Breast epithelium (tissue), 4 donors: ENCODE data around the gene MCRIP2. TPM values are rescaled to one million over a fixed set of nuclear protein-coding genes. Genes with fewer than 3 reads are reported as not detected.

Experiments
- DNase-seq, 2 donors: peaks; one replicate each; pipeline ENCODE4 v3.0.0-alpha.2; 2019; ENCODE audit warnings: low spot score in 2 of 2
- H3K27ac ChIP-seq, 2 donors: fragments of 200-600 bp; sonication (generic) in 1 of 2; one replicate each; pipeline ENCODE4 v1.5.1; 2016 to 2019; ENCODE audit warnings: mild to moderate bottlenecking in 1 of 2
- H3K27me3 ChIP-seq, 2 donors: fragments of 200-600 bp; sonication (generic) in 1 of 2; one replicate each; pipeline versions ENCODE4 v1.5.1 to v1.6.0; 2017 to 2019; ENCODE audit warnings: control low read depth in 1 of 2, mild to moderate bottlenecking in 1 of 2
- H3K36me3 ChIP-seq: fragments of 200-600 bp; one replicate; pipeline ENCODE4 v1.5.1; 2019
- H3K4me1 ChIP-seq, 2 donors: fragments of 200-600 bp; sonication (generic); one replicate each; pipeline ENCODE4 v1.5.1; 2016 to 2019; ENCODE audit warnings: control low read depth in 1 of 2
- H3K4me3 ChIP-seq, 3 donors: fragments of 200-600 bp; sonication (generic); 1 replicate in 2 of 3; 2 replicates in 1 of 3; pipeline ENCODE4 v1.5.1; 2016 to 2019; ENCODE audit warnings: mild to moderate bottlenecking in 3 of 3, moderate library complexity in 2 of 3
- H3K9me3 ChIP-seq, 2 donors: fragments of 200-600 bp; sonication (generic) in 1 of 2; one replicate each; pipeline ENCODE4 v1.5.1; 2016 to 2019; ENCODE audit warnings: control low read depth in 1 of 2
- POLR2A ChIP-seq: fragments of 450-650 bp; IDR thresholded peaks from one replicate; pipeline ENCODE4 v1.6.1; 2016; ENCODE audit warnings: antibody characterized with exemption, mild to moderate bottlenecking, moderate library complexity
- POLR2AphosphoS5 ChIP-seq, 3 donors: sonication (generic); formaldehyde crosslinking; IDR thresholded peaks; one replicate each; pipeline ENCODE4 v1.6.1; 2017; ENCODE audit warnings: antibody characterized with exemption in 3 of 3
- intact Hi-C: fragments of 100-400 bp; cut with DNase I; formaldehyde crosslinking; loops from one replicate; pipeline ENCODE4 v1.15.1; 2023; ENCODE audit warnings: low total_unique reads
- total RNA-seq, 3 donors: library from RNA; depleted of rRNA; stranded (reverse); fragments of >200 nt; gene quantifications; one replicate each; pipeline ENCODE4 v1.1.0, GENCODE V29; 2016
- TF ChIP-seq, protein P1 (sequence below), 3 donors: fragments of 450-650 bp; IDR thresholded peaks; one replicate each; pipeline ENCODE4 v1.5.1; 2016 to 2017; ENCODE audit warnings: antibody characterized with exemption in 3 of 3, mild to moderate bottlenecking in 3 of 3, moderate library complexity in 3 of 3

The MCRIP2 gene
- total RNA-seq, 3 donors from 2014 or later: 26.8 to 39.7 (median 34.9) TPM

DNA sequence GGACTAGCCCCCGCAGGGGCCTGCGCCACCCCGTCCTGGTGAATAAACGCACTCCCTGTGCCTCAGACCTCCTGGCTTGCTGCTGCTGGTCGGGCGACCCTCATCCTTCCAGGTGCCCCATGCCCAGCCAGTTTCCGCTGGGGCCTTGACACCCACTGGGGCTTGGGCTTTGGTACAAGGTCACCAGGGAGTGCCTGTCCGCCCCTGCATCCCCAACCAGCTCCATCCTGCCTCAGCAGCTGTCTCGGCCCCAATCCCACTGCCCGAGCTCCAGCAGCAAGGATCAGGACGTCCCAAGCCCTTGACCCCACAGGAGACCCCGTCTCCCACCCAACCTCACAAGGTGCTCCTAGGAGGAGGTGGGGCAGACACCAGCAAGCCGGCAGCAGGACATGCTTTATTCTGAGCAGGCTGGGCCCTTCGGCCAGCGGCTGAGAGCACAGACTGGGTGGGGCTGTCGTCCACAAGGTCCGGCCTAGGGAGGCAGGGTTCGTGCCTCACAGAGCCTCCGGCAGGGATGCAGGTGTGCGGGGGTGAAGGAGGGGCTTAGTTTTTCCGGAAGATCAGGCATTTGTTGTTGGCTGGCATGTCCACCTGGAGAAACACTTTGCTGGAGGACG, 7.5 kb upstream of the MCRIP2 start:
- intact Hi-C loops: no loop called here
- H3K9me3 ChIP-seq: no peaks in the 10 kb centered on the region
- no peak for DNase-seq

DNA sequence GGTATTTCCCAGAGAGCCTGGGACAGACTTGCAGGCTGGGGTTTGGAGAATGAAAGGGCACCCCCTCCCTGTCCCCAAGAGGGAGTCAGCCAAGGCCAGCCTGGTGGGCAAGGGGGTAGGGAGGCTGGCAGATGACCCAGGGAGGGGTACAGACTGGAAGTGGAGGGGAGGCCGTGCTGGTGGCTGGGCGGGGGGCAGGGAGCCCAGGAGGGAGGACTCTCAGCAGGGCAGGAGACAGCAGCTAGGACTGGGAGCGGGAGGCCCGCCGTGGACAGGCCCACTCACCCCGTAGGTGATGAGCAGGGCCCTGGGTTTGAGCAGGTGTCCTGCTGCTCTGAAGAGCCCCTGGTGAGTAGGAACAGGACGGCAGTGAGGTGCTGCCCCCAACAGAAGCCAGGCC, 6.6 kb upstream of the MCRIP2 start:
- intact Hi-C loops: no loop called here
- no peak for TF ChIP-seq POLR2AphosphoS5 (IDR thresholded peaks at IDR 0.05)
- TF ChIP-seq, protein P1, sequence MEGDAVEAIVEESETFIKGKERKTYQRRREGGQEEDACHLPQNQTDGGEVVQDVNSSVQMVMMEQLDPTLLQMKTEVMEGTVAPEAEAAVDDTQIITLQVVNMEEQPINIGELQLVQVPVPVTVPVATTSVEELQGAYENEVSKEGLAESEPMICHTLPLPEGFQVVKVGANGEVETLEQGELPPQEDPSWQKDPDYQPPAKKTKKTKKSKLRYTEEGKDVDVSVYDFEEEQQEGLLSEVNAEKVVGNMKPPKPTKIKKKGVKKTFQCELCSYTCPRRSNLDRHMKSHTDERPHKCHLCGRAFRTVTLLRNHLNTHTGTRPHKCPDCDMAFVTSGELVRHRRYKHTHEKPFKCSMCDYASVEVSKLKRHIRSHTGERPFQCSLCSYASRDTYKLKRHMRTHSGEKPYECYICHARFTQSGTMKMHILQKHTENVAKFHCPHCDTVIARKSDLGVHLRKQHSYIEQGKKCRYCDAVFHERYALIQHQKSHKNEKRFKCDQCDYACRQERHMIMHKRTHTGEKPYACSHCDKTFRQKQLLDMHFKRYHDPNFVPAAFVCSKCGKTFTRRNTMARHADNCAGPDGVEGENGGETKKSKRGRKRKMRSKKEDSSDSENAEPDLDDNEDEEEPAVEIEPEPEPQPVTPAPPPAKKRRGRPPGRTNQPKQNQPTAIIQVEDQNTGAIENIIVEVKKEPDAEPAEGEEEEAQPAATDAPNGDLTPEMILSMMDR (IDR thresholded peaks at IDR 0.05): no peak
- no peak for TF ChIP-seq POLR2A
- Histone ChIP-seq H3K27me3 (no peaks in the 10 kb centered on the region), H3K9me3 (no peaks in the 10 kb centered on the region), H3K4me3 (peak overlapping the region; percentile 79 to 90 (median 87)), H3K4me1 (peaks cover 8 to 18% of the 10 kb centered on the region in 2 donors), H3K36me3 (no peaks in the 10 kb centered on the region), H3K27ac (no peak overlapping the region)
- no peak for DNase-seq

More for the DNA sequence above, 7.5 kb upstream of the MCRIP2 start:
- no peak overlapping the region for H3K4me3 ChIP-seq
- H3K27ac ChIP-seq: no peak overlapping the region
- no peaks in the 10 kb centered on the region for H3K27me3 ChIP-seq
- H3K36me3 ChIP-seq: no peaks in the 10 kb centered on the region
- TF ChIP-seq, protein P1 (IDR thresholded peaks at IDR 0.05): no peak
- TF ChIP-seq POLR2A (no peak), POLR2AphosphoS5 (IDR thresholded peaks at IDR 0.05) (no peak)
- peaks cover 8 to 19% of the 10 kb centered on the region in 2 donors for H3K4me1 ChIP-seq

DNA sequence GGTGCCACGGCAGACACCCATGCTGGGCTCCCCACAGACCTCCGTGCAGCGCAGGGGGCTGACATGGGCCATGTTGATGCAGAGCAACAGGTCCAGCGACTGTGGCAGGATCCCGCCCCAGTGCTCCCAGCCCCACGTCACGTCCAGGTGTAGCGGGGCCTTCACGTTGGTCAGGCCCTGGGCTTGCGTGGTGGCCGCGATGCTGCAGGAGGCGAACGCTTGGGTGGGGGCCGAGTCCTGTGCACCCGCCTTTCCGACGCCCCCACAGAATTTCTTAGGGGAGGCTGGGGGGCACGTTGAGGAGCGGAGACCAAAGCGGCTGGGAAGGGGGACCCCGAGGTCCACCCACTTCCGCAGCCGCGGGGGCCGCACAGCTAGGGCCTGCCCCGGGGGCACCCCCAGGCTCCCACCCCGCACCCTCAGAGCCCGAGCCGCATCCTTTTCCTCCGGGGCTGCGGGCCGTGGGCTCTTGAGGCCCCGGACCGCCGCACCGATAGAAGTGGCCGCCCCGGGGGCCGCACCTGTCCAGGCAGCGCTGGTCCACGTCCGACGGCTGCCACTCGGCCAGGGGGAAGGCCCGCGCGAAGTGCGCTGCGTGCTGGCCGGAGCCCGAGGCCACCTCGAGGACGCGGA, 5.9 kb upstream of the MCRIP2 start:
- H3K27me3 ChIP-seq: no peaks in the 10 kb centered on the region
- H3K4me3 ChIP-seq: peak overlapping the region; percentile 79 to 90 (median 87)
- intact Hi-C loops: no loop called here
- H3K9me3 ChIP-seq: no peaks in the 10 kb centered on the region
- H3K4me1 ChIP-seq: peaks cover 5 to 11% of the 10 kb centered on the region in 2 donors
- DNase-seq: no peak
- no peak for TF ChIP-seq POLR2A
- TF ChIP-seq POLR2AphosphoS5 (IDR thresholded peaks at IDR 0.05): no peak
- TF ChIP-seq, protein P1 (IDR thresholded peaks at IDR 0.05): no peak
- no peaks in the 10 kb centered on the region for H3K36me3 ChIP-seq
- peak overlapping the region; percentile 93 to 95 for H3K27ac ChIP-seq

DNA sequence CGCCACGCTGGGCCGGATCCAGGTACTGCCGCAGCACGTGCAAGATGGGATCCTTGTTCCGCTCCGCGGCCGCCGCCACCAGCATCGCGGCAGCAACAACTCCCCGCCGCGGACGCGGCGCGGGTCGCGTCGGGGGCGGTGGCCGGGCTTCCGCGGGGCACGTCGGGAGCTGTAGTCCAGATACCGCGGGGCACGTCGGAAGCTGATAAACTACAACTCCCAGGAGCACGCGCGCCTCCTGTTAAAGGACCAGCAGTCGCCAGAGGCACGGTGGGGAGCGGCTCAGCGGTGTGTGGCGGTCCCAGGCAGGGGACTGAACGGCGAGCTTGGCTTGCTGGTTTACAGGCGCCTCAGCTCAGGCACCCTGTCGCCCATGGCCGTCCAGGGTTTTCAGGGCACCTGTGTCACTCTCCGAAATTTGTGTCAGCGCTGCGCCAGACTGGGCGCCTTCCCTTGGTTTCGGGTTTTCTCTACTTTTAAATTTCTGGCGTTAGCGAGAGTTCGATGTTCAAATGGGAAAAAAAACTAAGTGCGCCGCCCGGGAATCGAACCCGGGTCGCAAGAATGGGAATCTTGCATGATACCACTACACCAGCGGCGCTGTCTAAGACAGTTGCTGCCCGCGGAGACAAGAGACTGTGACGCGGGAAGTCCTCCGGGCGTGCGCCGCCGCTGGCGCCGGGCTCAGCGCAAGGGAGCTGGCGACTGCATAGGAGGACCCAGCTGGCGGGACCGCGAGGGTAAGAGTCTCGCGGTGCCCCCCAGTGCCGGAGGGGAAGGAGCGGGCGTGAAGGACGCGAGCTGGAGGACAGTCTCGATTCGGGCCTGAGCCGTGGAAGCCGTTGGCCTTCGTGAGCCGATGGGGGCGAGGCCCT, 5.2 kb upstream of the MCRIP2 start, which contains the start of gene METTL26:
Gene METTL26 (minus strand): TSS at position 100 of the 875 bp plus-strand sequence. CDS start 15 bp downstream, at position 85.
- DNase-seq: peak; percentile 91 to 94
- intact Hi-C loops: no loop called here
- H3K4me1 ChIP-seq: peaks cover 0 to 3% of the 10 kb centered on the region in 2 donors

More for the DNA sequence above, 5.2 kb upstream of the MCRIP2 start, which contains the start of gene METTL26:
- Histone ChIP-seq H3K27me3 (no peaks in the 10 kb centered on the region), H3K27ac (peak within 1 kb of the TSS; percentile 93 to 95), H3K9me3 (no peaks in the 10 kb centered on the region), H3K36me3 (no peaks in the 10 kb centered on the region), H3K4me3 (peak within 1 kb of the TSS; percentile 79 to 90 (median 87))
- TF ChIP-seq POLR2A (no peak), POLR2AphosphoS5 (IDR thresholded peaks at IDR 0.05) (peak; percentile 68 to 85 (median 76))
- TF ChIP-seq, protein P1 (IDR thresholded peaks at IDR 0.05): peak in 1 of 3 donors; percentile 25
